ENCODE data around the gene KCNMB2.
"Not testable (repeated sequence)": the region's sequence is repeated elsewhere in the genome, so short reads cannot be mapped to it uniquely, and the experiment has no call there.

The KCNMB2 gene

GRCh38 chr3:178519701-178520100 is 16.5 kb upstream of the KCNMB2 start:
- no peak for DNase-seq (ENCODE audit: low read depth)

DNA sequence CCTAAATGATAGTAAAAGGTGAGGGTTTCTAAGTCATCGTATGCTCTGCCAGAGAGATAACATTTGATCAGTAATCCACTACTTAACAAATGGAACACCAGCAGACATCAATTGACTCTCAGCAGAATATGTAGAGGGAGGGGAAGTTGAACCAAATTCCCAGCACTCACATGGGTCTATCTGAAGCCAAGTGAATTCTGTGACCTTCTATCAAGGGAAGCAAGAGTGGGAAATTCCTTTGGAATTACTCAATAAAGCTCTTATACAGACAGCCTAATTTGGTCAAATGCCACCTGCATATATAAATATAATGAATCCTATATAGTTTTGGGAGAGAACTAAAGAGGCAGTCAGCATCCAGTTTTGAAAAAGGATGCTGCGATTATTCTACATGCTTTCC is 15.8 kb upstream of the KCNMB2 start:
- no peak for DNase-seq (ENCODE audit: low read depth)

- DNase-seq (ENCODE audit: low read depth): no peak
Observed at GRCh38 chr3:178522200-178523052, 13.8 kb upstream of the KCNMB2 start.

GRCh38 chr3:178525251-178525650 is 11.0 kb upstream of the KCNMB2 start:
- no peak for DNase-seq (ENCODE audit: low read depth)

DNA sequence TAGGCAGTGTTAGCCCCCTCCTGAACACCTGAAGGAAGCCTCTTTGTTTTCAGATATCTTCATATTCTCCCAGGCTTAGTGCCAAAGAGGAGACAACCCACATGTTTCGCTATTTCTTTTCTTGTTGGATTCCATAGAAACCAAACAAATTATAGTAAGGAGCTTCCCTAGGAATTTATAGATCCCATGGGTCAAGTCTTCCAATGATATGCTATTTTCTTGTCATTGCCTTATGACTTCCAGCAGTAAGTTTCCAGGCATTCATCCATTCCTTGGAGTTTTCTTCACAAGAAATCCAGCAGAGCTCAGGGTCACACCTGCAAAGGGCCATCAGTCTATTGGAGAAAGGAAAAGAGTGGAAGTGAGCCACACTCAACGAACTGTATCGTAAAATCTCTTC is 9.9 kb upstream of the KCNMB2 start:
- DNase-seq (ENCODE audit: low read depth): no peak

DNA sequence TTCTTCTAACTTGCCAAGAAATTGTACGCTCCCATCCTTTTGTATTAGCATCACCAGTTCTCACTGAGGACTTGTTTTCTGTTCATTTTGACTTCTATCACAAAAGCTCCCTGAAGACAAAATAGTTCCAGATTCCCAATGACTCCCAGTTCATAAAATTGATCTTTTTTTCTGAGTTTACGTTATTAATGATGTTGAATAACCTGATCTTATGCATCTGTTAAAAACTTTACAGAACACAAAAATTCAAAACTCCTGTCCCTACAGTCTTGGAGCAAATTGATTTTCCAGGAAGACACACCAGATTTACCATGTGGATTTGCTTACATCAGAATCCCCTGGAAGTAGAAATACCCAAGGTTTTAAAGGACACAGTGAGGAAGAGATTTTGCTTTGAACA is 8.3 kb upstream of the KCNMB2 start:
- DNase-seq (ENCODE audit: low read depth): no peak

DNA sequence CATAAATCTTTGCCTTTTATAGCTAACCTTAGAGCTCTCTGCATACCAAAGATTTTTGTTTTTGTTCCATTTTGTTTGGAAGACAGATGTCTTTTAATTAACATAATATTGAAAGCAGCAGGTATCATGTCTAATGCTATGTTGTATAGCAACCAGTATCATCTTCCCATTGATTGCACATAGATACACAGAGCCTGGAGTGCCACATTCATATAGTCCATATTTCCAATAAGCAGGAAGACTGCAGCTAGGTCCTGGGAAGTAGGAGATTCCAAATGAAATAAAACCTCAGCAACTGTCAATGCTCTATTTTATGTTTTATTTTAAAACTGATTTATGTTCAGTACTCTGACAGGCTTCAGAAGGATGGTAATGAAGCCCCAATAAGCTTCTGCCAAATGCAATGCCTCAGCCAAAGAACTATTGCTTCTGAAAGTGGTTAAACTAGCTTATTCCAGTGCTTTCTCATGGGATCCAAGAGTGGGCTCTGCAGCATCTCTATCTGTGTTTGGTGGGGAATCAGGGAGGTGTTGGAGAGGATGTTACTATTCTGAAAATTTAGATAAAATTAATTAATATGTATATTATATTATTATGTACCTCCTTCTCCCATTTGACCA is 6.5 kb upstream of the KCNMB2 start:
- DNase-seq (ENCODE audit: low read depth): no peak

- no peak for DNase-seq (ENCODE audit: low read depth)
Observed at GRCh38 chr3:178532476-178532875, 3.8 kb upstream of the KCNMB2 start.

DNA sequence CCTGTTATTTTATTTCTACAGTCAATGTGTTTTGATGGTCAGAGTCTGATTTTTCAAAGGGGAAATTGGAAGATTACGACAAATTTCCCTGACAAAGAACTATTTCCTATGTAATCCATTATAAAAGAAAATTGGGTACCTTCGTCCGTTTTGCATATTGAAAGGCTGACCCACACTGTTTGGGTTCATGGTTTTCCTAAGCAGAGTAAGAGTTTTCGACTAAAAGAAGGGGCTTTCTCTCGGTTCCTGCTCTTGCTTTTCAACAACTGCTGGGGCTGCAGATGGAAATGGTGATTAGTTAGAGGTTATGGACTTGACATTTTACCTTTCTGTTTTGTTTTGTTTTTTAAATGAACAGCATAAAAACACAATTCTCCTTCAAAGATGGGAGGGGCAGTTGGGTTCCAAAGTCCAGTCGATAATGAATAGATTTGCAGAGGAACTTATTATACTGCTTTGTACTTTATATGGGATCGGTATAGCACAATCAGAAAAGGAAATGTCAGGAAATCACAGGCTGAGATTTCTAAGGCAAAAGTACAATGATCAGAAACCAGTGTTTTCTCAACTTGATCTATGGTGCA is 978 bp downstream of the KCNMB2 start:
- DNase-seq (ENCODE audit: low read depth): no peak

- no peak for DNase-seq (ENCODE audit: low read depth)
Observed at GRCh38 chr3:178538056-178538455, 1.8 kb downstream of the KCNMB2 start.

- no peak for DNase-seq (ENCODE audit: low read depth)
Observed at GRCh38 chr3:178540184-178540583, 3.9 kb downstream of the KCNMB2 start.

- DNase-seq (ENCODE audit: low read depth): no peak
Observed at GRCh38 chr3:178545337-178545736, 9.1 kb downstream of the KCNMB2 start.

- DNase-seq (ENCODE audit: low read depth): no peak
Observed at GRCh38 chr3:178546079-178546478, 9.8 kb downstream of the KCNMB2 start.

DNA sequence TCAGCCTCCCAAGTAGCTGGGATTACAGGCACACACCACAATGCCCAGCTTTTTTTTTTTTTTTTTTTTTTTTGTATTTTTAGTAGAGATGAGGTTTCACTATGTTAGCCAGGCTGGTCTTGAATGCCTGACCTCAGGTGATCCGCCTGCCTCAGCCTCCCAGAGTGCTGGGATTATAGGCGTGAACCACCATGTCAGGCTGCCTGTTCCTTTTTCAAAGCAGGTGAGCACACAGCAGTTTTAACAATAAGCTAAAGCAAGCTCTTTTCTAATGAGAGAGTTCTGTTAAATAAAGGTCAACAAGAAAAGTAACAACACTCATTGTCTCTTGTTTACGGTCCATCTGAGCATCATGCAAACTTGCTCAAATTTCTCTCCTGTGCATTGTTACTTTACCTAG is 13.2 kb downstream of the KCNMB2 start:
- DNase-seq (ENCODE audit: low read depth): not testable (repeated sequence)

DNA sequence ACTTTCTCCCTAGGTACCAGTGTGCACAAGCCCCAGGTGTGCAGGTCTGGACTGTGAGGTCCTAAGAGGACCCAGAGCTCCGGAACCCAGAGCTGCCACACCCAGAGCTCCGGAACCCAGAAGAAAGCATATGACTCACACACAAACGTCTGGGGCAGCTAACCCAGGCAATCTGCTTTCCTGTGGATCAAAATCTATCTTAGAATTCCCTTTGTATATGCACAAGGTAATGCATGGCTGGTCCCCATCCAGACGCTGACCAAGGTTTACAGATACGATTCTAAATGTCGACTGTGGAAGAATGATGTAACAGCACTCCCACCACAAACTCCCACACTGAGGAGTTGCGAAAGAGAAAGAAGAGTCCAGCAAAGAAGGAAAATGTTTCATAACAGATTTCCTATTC is 15.7 kb downstream of the KCNMB2 start:
- DNase-seq (ENCODE audit: low read depth): peak; percentile 59

DNA sequence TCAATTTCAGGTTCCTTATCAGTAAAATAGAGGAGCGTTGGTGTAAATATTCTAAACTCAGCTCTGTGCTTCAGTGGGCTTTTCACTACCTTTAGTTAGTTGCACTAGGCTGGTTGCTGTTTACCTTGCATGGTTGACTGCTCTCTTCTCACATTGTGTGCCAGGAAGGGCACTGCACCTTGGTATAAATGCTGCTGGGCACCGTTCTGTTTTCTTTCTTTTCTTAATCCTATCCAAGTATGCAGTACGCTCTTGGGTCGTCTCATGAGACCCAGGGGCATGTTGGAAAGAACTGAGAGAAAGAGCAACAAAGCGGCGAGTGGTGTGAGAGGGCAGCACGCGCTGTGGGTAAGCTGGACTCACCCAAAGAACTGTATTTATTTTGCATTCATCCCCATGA is 22.4 kb downstream of the KCNMB2 start:
- no peak for DNase-seq (ENCODE audit: low read depth)

DNA sequence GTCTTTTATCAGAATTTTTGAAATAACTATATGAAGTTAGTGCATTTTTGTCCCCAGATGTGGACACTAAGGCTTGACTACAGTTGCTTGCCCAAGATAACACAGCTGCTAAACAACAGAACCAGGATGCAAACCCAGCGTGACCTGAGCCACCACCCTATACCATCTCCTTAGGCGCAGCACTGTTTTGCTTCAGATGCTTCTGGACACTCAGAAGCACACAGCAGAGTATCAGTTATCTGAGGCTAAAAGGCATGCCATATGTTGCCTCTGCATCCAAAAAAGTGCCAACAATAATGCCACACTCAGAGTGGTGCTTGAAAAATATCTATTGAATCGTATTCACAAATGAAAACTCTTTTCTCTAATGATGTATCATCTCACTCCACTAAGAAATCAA is 24.5 kb downstream of the KCNMB2 start:
- DNase-seq (ENCODE audit: low read depth): no peak

DNA sequence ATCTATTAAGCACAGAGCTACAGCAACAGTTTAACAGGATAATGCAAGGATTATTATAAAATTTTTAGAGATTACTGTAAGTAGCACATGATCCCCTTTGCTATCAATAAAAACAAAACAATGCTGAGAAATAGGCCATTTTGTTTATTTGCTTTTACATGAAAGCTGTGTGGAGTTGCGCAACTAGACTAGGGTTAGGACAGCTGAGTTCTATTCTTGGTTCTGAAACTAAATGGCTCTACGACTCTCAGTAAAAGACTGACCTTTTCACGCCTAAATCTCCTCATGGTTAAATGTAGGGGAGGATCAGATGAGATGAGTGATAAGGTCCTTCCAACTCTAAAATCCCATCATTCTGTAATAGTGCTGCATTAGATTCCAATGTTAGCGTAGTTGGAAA is 25.0 kb downstream of the KCNMB2 start:
- DNase-seq (ENCODE audit: low read depth): peak; percentile 23

DNA sequence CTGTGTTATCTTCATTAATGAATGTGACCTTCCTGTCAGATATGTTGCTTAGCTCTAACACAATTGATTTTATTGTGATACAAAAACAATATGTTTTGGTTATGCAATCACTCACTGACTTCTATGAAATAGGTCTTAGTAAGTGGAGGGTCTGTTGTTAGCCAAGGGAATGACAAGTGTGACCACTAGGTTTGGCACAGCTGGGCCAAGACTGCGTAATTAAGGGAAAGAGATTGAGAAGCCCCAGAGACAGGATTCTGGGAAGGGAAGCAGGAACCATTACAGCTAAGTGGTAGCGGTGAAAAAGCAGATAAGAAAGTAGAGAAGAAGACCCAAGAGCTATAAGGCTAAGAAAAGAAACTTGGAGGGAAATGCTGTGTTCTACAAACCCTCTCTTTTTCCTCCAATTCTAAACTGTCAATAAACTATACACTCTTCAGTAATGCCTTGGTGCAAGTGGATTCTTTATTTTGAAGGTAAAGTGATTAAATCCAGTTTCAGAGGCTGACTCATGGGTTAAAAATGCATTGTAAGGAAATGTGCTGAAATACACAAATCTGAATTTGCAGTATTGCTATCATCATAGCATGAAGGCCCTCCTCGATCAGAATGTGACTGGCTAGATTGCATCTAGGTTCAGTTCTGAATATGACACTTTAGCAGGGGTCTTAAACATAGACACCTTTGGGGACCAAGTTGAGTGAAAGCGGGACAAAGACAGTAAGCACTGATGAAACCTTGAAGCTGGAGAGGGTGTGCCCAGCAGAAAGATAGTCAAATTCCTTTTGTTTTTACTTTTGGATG is 26.1 kb downstream of the KCNMB2 start:
- peak; percentile 34 for DNase-seq (ENCODE audit: low read depth)

GRCh38 chr3:178562947-178563232 is 26.7 kb downstream of the KCNMB2 start:
- DNase-seq (ENCODE audit: low read depth): peak; percentile 33

- no peak for DNase-seq (ENCODE audit: low read depth)
Observed at GRCh38 chr3:178567611-178568010, 31.4 kb downstream of the KCNMB2 start.

DNA sequence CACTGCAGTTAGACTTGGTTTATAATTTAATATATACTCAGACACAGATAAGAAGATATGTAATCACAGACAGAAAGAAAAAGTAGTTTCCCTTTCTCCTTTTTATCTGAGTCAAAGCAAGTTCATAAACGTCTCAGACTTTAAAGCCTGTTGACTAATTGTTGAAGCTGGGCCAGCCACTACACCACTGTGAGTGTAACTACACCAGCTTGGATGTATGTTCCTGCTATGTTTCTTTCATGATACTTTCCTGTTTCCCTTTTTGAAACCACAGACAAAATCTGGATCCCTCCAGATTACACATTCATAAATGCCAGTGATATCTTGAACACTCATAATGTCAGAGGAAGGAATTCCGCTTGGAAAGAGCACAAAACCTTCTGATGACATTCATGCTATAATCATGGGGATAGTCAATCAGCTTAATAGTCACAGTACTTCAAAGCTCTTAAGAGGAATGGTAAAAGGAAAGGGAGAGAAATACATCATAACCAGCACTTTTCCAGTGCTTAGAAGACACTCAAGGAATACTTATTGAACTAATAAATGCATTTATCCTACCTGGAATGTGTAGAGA is 32.0 kb downstream of the KCNMB2 start:
- DNase-seq (ENCODE audit: low read depth): peak; percentile 1
